Vagina (tissue), 2 donors: Measurements from ENCODE around the gene ANKRD1.

Experiments
- POLR2A ChIP-seq, 2 donors: fragments of 450-650 bp; IDR thresholded peaks; one replicate each; pipeline ENCODE4 v1.6.1; 2017; ENCODE audit warnings: antibody characterized with exemption in 2 of 2, mild to moderate bottlenecking in 2 of 2, moderate library complexity in 2 of 2
- TF ChIP-seq, protein P1 (sequence below), 3 experiments: fragments of 450-650 bp in 2 of 3; fragments of 200-600 bp in 1 of 3; sonication (generic) in 1 of 3; IDR thresholded peaks; one replicate each; pipeline ENCODE4 v1.5.1; 2017 to 2019; ENCODE audit warnings: antibody characterized with exemption in 3 of 3, mild to moderate bottlenecking in 2 of 3, moderate library complexity in 2 of 3

DNA sequence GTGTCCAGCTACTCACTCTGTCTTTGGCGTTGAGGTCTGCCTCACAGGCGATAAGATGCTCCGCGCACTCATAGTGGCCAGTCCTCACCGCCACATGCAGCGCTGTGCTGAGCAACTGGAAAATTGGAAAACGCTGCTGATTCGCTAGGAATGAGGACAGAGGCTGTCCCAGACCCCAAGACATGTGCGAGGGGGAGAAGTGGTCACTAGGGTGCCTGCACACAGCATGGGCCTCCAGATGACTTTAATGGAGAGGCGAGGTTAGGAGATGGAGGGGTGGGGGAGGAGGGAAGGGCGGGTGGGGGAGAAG is 5.2 kb downstream of the ANKRD1 start:
- TF ChIP-seq, protein P1, sequence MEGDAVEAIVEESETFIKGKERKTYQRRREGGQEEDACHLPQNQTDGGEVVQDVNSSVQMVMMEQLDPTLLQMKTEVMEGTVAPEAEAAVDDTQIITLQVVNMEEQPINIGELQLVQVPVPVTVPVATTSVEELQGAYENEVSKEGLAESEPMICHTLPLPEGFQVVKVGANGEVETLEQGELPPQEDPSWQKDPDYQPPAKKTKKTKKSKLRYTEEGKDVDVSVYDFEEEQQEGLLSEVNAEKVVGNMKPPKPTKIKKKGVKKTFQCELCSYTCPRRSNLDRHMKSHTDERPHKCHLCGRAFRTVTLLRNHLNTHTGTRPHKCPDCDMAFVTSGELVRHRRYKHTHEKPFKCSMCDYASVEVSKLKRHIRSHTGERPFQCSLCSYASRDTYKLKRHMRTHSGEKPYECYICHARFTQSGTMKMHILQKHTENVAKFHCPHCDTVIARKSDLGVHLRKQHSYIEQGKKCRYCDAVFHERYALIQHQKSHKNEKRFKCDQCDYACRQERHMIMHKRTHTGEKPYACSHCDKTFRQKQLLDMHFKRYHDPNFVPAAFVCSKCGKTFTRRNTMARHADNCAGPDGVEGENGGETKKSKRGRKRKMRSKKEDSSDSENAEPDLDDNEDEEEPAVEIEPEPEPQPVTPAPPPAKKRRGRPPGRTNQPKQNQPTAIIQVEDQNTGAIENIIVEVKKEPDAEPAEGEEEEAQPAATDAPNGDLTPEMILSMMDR (IDR thresholded peaks at IDR 0.05): no peak
- TF ChIP-seq POLR2A (IDR thresholded peaks at IDR 0.05): no peak
